LNCAP (cell line): Measurements from ENCODE around the gene EML6.

Source experiments
- CTCF ChIP-seq: fragments of 450-650 bp; IDR thresholded peaks from 2 replicates; pipeline ENCODE4 v1.5.1; 2017; ENCODE audit warnings: mild to moderate bottlenecking

The EML6 gene

GRCh38 chr2:54709336-54709809 is 14.1 kb upstream of the EML6 start:
- TF ChIP-seq CTCF, result no peak

GRCh38 chr2:54710216-54710615 is 13.2 kb upstream of the EML6 start:
- TF ChIP-seq CTCF, result no peak

- TF ChIP-seq CTCF, result no peak
Measured at GRCh38 chr2:54712516-54712915, 10.9 kb upstream of the EML6 start.

GRCh38 chr2:54714996-54715395 is 8.5 kb upstream of the EML6 start:
- TF ChIP-seq CTCF, result no peak

DNA sequence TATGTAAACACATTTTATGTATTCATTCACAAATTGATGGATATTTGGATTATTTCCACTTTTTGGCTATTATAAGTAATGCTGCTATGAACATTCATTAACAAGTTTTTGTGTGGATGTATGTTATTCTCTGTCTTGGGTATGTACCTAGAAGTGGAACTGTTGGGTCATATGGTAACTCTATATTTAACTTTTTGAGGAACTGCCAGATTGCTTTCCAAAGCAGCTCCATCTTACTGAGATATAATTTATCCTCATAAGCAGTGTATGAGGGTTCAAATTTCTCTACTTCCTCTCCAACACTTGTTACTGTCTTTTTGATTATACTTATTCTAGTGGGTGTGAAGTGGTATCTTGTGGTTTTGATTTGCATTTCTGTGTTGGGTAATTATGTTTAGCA is 7.1 kb upstream of the EML6 start:
- TF ChIP-seq CTCF, result no peak

DNA sequence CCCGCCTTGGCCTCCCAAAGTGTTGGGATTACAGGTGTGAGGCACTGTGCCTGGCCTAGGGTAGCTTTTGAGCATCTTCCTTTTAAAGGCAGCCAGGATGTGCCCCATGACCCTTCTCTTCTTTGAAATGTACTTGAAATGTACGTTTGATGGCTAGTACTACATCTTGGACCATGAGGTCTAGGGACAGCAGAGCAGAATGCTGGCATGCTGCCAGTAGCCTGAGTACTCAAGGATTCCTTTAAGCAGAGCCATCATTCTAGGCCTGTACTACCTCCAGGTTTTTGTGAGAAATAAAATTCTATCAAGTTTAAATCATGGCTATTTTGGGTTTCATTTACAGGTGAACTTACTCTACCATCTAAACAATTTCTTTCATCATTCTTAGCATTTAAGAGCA is 2.9 kb upstream of the EML6 start:
- TF ChIP-seq CTCF, result no peak

DNA sequence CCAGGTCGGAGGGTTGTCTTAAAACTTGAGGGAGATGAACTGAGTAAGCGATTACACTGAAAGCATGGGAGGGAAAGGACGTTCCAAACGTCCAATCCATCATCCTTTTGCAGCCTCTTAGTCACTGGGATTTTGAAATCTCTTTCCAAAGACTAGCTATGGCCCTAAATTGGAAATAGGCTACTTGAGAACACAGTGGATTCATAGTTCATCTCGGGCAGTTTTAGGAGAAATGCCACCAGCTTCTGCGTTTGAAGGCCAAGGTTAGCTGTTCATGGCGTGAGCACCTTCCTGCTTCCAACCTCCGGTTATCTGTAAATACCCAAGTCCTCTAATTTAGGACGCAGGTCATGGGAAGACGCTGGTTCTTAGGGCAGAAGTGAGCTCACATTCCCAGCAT is 821 bp upstream of the EML6 start:
- no peak for TF ChIP-seq CTCF

DNA sequence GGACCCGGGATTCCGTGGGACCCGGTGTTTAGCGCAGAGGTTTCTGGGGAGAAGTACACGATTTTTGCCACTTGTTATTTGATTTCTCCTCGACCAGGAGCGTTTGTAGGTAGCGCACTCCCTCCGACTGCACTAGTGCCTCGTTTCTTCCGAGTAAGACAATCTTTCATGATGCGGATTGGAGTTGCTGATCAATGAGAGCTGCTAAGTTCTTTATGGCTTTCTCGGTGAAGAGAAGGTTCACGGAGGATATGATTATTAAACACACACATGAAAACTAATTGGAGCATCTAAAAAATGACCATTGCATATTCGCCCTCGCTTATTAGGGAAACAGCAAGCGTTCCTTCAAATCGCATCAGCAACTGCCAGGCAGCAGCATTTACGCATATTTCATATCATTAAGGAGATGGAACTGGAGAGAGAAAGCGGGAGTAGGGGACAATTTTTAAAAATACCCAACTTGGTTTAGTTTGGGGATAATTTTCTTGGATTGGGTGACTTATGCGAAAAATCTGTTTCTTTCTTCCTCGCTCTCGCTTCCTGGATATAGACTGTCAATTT is 616 bp downstream of the EML6 start:
- no peak for TF ChIP-seq CTCF
